ENCODE data around the gene MBD6.
A peak's percentile ranks its signal among the peaks of the same experiment; 100 is the strongest.
"Not testable (repeated sequence)": the region's sequence is repeated elsewhere in the genome, so short reads cannot be mapped to it uniquely, and the experiment has no call there.

The MBD6 gene

GRCh38 chr12:57488402-57489156, 34.0 kb upstream of the MBD6 start:
- DNase-seq = no peak

DNA sequence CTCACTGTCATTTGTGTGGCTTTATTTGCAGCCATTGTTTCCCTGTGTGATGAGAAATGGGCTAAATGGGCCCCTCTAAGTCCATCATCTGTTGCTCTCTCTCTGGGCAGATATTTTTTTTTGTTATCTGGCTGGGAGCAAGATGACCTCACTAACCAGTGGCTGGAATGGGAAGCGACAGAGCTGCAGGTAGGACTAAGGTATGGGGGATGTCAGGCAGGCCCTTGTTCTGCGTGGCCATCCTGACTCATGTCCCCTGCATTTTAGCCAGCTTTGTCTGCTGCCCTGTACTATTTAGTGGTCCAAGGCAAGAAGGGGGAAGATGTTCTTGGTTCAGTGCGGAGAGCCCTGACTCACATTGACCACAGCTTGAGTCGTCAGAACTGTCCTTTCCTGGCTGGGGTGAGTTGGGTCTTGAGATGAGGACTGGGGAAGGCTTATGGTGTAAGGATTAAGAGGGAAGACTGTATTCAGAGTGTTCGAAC, 33.4 kb upstream of the MBD6 start:
- DNase-seq = no peak

- no peak for DNase-seq
These were observed 32.5 kb upstream of the MBD6 start for GRCh38 chr12:57490126-57490525.

DNA sequence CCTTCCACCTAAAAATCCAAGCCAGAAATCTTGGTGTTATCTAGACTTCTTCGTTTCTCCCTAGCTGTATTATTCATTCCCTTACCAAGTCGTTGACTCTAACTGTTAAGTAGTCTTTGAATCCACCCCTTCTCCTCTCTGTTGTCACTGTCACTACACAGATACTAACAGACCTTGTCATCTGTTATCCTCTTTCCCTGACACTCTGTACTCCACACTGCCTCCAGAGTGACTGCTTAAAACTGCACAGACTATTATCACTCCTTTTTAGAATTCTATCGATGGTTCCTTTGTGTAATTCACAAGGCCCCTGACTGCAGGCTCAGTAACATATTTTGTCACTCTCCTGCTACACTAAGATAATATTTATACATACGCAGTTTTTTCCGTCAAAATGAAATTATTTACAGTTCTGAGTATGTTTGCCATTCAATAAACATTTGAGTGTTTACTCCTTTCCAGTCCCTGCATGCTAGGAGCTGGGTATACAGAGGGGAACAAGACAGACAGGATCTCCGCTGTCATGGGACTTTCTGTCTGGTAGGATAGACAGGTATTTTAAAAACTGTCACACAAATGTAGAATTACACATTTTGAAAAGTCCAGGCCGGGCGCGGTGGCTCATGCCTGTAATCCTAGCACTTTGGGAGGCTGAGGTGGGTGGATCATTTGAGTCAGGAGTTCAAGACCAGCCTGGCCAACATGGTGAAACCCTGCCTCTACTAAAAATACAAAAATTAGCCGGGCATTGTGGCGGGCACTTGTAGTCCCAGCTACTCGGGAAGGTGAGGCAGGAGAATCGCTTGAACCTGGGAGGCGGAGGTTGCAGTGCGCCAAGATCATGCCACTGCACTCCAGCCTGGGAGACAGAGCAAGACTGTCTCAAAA, 31.0 kb upstream of the MBD6 start:
- DNase-seq = no peak

GRCh38 chr12:57495051-57495701, 27.4 kb upstream of the MBD6 start:
- DNase-seq = not testable (repeated sequence)

DNA sequence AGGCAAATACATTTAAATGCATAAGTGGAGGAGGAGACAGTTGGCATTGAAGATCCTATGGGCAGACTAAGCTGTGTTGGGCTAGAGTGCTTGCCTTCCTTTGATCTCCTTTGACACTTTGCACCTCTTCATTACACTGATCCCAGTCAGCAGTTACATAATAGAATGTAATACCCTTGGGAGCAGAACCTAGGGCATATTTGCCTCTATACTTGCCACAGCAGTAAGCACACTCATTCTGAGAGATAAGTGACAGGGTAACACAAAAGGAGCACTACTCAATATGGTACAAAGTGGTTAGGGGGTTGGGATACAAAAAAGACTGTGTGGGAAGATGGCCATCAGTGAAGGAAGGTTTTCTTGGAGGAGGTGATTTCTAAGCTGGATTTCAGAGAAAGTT, 25.8 kb upstream of the MBD6 start:
- DNase-seq = peak; percentile 35 to 51

- no peak for DNase-seq
These were observed 25.1 kb upstream of the MBD6 start for GRCh38 chr12:57497223-57498131.

- DNase-seq = no peak
These were observed 24.5 kb upstream of the MBD6 start for GRCh38 chr12:57498132-57498502.

GRCh38 chr12:57498571-57498970, 24.1 kb upstream of the MBD6 start:
- no peak for DNase-seq

GRCh38 chr12:57500213-57500612, 22.4 kb upstream of the MBD6 start:
- no peak for DNase-seq

DNA sequence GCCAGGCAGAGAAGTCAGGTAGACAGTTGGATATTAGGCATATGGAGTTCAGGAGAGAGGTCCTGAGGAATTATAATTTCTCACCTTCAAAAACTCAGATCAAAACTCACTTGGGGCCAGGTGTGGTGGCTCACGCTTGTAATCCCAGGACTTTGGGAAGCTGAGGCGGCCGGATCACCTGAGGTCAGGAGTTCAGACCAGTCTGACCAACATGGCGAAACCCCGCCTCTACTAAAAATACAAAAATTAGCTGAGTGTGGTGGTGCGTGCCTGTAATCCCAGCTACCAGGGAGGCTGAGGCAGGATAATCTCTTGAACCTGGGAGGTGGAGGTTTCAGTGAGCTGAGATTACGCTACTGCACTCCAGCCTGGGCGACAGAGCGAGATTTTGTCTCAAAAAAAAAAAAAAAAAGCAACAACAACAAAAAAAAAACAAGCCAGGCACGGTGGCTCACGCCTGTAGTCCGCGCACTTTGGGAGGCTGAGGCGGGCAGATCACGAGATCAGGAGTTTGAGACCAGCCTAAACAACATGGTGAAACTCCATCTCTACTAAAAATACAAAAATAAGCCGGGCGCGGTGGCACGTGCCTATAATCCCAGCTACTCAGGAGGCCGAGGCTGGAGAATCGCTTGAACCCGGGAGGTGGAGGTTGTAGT, 20.2 kb upstream of the MBD6 start:
- not testable (repeated sequence) for DNase-seq

DNA sequence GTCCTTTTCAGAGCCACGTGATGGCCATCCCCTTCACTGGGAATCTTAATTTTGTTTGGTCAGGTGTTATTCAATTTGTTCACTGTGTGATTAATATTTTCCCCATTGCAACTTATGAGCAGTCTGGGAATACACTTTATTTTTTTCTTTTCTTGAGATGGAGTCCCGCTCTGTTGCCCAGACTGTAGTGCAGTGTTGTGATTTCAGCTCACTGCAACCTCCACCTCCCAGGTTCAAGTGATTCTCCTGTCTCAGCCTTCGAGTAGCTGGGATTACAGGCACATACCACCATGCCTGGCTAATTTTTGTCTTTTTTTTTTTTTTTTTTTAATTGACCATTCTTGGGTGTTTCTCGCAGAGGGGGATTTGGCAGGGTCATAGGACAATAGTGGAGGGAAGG, 16.1 kb upstream of the MBD6 start:
- not testable (repeated sequence) for DNase-seq

DNA sequence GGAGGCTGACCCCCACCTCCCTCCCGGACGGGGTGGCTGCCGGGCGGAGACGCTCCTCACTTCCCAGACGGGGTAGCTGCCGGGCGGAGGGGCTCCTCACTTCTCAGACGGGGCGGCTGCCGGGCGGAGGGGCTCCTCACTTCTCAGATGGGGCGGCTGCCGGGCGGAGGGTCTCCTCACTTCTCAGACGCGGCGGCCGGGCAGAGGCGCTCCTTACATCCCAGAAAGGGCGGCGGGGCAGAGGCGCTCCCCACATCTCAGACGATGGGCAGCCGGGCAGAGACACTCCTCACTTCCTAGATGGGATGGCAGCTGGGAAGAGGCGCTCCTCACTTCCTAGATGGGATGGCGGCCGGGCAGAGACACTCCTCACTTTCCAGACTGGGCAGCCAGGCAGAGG, 14.8 kb upstream of the MBD6 start:
- DNase-seq = not testable (repeated sequence)

DNA sequence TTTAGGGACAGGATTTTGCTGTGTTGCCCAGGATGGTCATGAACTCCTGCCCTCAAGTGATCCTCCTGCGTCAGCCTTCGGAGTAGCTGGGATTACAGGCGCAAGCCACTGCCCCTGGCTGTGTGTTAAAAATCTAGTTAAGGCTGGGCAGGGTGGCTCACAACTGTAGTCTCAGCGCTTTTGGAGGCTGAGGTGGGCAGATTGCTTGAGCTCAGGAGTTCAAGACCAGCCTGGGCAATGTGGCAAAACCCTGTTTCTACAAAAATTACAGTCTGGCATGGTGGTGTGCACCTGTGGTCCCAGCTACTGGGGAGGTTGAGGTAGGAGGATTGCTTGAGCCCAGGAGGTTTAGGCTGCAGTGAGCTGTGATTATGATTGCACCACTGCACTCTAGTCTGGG, 11.5 kb upstream of the MBD6 start:
- no peak for DNase-seq

DNA sequence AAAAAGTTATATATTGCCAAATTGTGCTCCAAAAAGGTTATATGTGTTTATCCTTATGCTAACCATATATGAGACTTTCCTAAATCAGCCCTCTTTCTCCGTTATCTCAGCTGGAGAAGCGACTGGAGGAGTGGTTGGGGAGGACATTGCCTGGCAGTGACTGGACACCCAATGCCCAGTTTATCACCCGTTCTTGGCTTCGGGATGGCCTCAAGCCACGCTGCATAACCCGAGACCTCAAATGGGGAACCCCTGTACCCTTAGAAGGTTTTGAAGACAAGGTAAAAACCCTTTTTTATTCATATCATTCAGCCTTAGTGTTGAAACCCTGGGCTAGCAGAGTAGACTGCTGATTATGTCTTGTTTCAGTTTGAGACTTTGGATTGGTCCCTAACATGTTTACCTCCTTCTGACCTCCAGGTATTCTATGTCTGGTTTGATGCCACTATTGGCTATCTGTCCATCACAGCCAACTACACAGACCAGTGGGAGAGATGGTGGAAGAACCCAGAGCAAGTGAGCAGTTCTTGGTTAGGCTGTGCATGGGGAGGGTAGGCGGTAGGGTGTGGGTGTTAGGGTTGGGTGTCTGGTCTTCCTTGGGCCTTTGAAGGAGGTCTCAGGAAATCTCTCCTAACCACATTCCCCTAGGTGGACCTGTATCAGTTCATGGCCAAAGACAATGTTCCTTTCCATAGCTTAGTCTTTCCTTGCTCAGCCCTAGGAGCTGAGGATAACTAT, 10.9 kb upstream of the MBD6 start:
- no peak for DNase-seq

DNA sequence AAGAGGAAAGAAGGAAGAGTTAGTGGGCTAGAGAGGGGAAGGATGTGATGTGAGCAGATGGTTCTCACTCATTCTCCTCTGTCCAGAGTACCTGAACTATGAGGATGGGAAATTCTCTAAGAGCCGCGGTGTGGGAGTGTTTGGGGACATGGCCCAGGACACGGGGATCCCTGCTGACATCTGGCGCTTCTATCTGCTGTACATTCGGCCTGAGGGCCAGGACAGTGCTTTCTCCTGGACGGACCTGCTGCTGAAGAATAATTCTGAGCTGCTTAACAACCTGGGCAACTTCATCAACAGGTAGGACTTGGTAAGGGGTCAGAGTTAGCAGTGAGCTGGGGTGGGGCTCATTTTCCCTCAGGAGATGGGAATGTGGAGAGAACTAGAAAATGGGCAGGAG, 10.0 kb upstream of the MBD6 start:
- no peak for DNase-seq

DNA sequence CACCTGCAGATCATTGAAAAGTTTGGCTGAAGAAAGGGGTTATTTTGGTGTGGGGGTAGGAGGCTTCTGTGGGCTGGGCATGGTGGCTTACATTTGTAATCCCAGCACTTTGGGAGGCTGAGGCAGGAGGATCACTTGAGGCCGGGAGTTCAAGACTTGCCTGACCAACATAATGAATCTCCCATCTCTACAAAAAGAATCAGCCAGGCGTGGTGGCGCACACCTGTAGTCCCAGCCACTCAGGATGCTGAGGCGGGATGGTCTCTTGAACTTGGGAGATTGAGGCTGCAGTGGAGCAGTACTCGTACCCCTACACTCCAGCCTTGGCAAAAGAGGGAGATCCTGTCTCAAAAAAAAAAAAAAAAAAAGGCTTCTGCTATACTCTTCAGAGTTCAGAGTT, 9.4 kb upstream of the MBD6 start:
- DNase-seq = no peak

- DNase-seq = not testable (repeated sequence)
These were observed 8.9 kb upstream of the MBD6 start for GRCh38 chr12:57513677-57514076.

DNA sequence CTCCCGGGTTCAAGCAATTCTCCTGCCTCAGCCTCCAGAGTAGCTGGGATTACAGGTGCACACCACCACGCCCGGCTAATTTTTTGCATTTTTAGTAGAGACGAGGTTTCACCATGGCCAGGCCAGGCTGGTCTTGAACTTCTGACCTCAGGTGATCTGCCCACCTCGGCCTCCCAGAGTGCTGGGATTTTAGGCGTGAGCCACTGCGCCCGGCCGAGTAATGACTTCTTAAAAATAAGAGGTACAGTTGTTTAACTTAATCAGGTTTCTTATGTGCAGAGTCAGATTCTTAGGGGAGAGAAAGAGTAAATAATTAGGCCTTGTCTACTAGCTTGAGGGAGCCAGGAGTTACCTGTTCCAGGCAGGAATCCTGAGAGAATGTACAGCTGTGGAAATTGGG, 8.4 kb upstream of the MBD6 start:
- not testable (repeated sequence) for DNase-seq

DNA sequence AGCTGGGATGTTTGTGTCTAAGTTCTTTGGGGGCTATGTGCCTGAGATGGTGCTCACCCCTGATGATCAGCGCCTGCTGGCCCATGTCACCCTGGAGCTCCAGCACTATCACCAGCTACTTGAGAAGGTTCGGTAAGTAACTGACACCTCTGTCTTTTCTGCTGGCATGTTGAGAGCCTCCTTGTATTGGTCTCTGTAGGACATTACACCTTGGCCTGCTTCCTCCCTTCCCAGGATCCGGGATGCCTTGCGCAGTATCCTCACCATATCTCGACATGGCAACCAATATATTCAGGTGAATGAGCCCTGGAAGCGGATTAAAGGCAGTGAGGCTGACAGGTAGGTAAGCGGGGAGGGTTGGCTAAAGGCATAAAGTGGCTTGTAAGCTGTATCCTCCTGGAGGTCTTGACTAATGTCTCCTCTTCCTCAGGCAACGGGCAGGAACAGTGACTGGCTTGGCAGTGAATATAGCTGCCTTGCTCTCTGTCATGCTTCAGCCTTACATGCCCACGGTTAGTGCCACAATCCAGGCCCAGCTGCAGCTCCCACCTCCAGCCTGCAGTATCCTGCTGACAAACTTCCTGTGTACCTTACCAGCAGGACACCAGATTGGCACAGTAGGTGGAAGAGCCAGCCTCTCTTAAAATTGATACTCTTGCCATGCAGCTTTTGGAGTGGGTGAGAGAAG, 7.8 kb upstream of the MBD6 start:
- DNase-seq = no peak

Data from NCI-H187 (cell line).